ENCODE measurements around the gene SEL1L3. TPM values are rescaled to one million over a fixed set of nuclear protein-coding genes. Genes with fewer than 3 reads are reported as not detected.

The SEL1L3 gene
- total RNA-seq, 1 experiment from 2014 or later = 48.3 TPM

- Histone ChIP-seq H3K4ac (ENCODE audit: low read depth, low read length) (no peak overlapping the region), H4K8ac (replicated peaks; ENCODE audit: insufficient read length, low read depth, low read length) (no peak overlapping the region), H3K4me2 (ENCODE audit: insufficient read depth, insufficient read length, low read length) (no peak overlapping the region), H3K79me2 (ENCODE audit: insufficient read depth, low read length) (no peaks in the 10 kb centered on the region), H4K91ac (ENCODE audit: insufficient read length, low read depth, low read length) (no peak overlapping the region), H3K9ac (ENCODE audit: extremely low read depth, insufficient read length, low read length) (no peak overlapping the region), H4K5ac (ENCODE audit: insufficient read length, low read depth, low read length) (no peak overlapping the region), H2BK20ac (ENCODE audit: low read depth, low read length, poor library complexity, severe bottlenecking) (no peak overlapping the region), H2BK15ac (ENCODE audit: low read depth, low read length) (no peak overlapping the region), H3K27me3 (ENCODE audit: insufficient read depth, low read length) (no peaks in the 10 kb centered on the region), H3T11ph (ENCODE audit: low read length) (no peak overlapping the region), H4K20me1 (ENCODE audit: control insufficient read depth, insufficient read depth, insufficient read length) (no peaks in the 10 kb centered on the region), H2BK120ac (ENCODE audit: low read depth, low read length, poor library complexity, severe bottlenecking) (no peak overlapping the region), H2AK5ac (ENCODE audit: insufficient read length, low read length) (no peak overlapping the region), H3K23ac (ENCODE audit: insufficient read length, low read depth, low read length) (no peak overlapping the region), H3K18ac (ENCODE audit: insufficient read length, low read depth, low read length) (no peak overlapping the region), H3K14ac (ENCODE audit: insufficient read depth, low read length) (no peak overlapping the region), H3K79me1 (ENCODE audit: insufficient read depth, low read depth, low read length, poor library complexity, severe bottlenecking) (no peaks in the 10 kb centered on the region), H3K4me1 (ENCODE audit: insufficient read depth, low read length) (no peaks in the 10 kb centered on the region), H2AFZ (ENCODE audit: low read length) (no peak overlapping the region), H3K56ac (ENCODE audit: insufficient read length, low read depth, low read length) (no peak overlapping the region), H3K27ac (ENCODE audit: insufficient read length, low read depth, low read length) (no peak overlapping the region), H2BK12ac (ENCODE audit: insufficient read length, low read depth, low read length) (no peak overlapping the region), H2BK5ac (ENCODE audit: insufficient read length, low read length) (no peak overlapping the region), H3K23me2 (ENCODE audit: insufficient read length, low read depth, low read length, poor library complexity, severe bottlenecking) (no peaks in the 10 kb centered on the region), H3K9me3 (ENCODE audit: control insufficient read depth, low read depth, low read length) (no peaks in the 10 kb centered on the region)
- DNase-seq = no peak
- Mint-ChIP-seq H3K9me3 (no peaks in the 10 kb centered on the region), H3K27ac (no peak overlapping the region), H3K27me3 (ENCODE audit: low read depth) (no peaks in the 10 kb centered on the region; the same call in none of the 2 replicates), H3K36me3 (ENCODE audit: insufficient read depth in 1 of 3, low read depth in 3 of 3) (no peaks in the 10 kb centered on the region), H3K4me3 (no peak overlapping the region), H3K4me1 (peaks cover 0 to 4% of the 10 kb centered on the region in 2 experiments; a peak in 1 of 4 replicates)
- no peak for TF ChIP-seq CTCF (conservative IDR thresholded peaks at IDR 0.05)
- WGBS (ENCODE audit: extremely low coverage, insufficient read length, low lambda C conversion rate) = no CpG with 5 or more reads among the region's 13 CpGs
Observed at GRCh38 chr4:25872851-25873631, 10.3 kb upstream of the SEL1L3 start.

Data from H9 (cell line).